Aorta (tissue), 5 donors: ENCODE data around the gene MSANTD4. TPM values are rescaled to one million over a fixed set of nuclear protein-coding genes. Genes with fewer than 3 reads are reported as not detected.

ENCODE experiments used
- ATAC-seq: fragments of 200-7000 bp; cut with Tn5 transposase; one replicate; pipeline ENCODE4 v1.9.1; 2022; ENCODE audit warnings: moderate library complexity; ENCODE audit not compliant: low FRiP score
- DNase-seq, 2 donors: peaks; one replicate each; pipeline ENCODE4 v3.0.0-alpha.2; 2020
- H3K27ac ChIP-seq, 2 donors: one replicate each; pipeline ENCODE4 v1.5.1; 2013; ENCODE audit warnings: low read length in 2 of 2, mild to moderate bottlenecking in 2 of 2, moderate library complexity in 2 of 2, control low read depth in 1 of 2, inconsistent platforms in 1 of 2, low read depth in 1 of 2
- H3K27me3 ChIP-seq, 2 donors: one replicate each; pipeline ENCODE4 v1.6.1; 2013; ENCODE audit warnings: control low read depth in 1 of 2, low read length in 1 of 2, mild to moderate bottlenecking in 1 of 2, moderate library complexity in 1 of 2; ENCODE audit not compliant: insufficient read depth in 2 of 2, control insufficient read depth in 1 of 2
- H3K36me3 ChIP-seq, 2 donors: one replicate each; pipeline ENCODE4 v1.6.1; 2013; ENCODE audit warnings: control low read depth in 1 of 2, low read length in 1 of 2, mild to moderate bottlenecking in 1 of 2; ENCODE audit not compliant: insufficient read depth in 2 of 2, control insufficient read depth in 1 of 2
- H3K4me1 ChIP-seq, 2 donors: one replicate each; pipeline ENCODE4 v1.6.1; 2013; ENCODE audit warnings: low read length in 2 of 2, control low read depth in 1 of 2, mild to moderate bottlenecking in 1 of 2, moderate library complexity in 1 of 2; ENCODE audit not compliant: insufficient read depth in 2 of 2, control insufficient read depth in 1 of 2
- H3K4me3 ChIP-seq, 2 donors: one replicate each; pipeline ENCODE4 v1.5.1; 2013; ENCODE audit warnings: low read length in 2 of 2, control low read depth in 1 of 2, mild to moderate bottlenecking in 1 of 2
- H3K9me3 ChIP-seq: one replicate; pipeline ENCODE4 v1.6.1; 2013; ENCODE audit warnings: mild to moderate bottlenecking, low read length; ENCODE audit not compliant: control insufficient read depth
- WGBS, 2 donors: extraction: QIAGEN DNeasy Blood & Tissue Kit; methylation state at CpG; one replicate each; pipeline ENCODE4 v1.1.7; 2013; 5-methylcytosine and 5-hydroxymethylcytosine counted together
- intact Hi-C, 2 donors: fragments of 100-400 bp; cut with DNase I; formaldehyde crosslinking; loops; one replicate each; pipeline versions ENCODE4 v1.14.2 to v1.15.0; 2022
- polyA plus RNA-seq, 2 donors: library from polyadenylated mRNA; stranded (reverse); fragments of 200-250 nt; gene quantifications; one replicate each; pipeline ENCODE4 v1.2.3, GENCODE V29; 2013
- total RNA-seq, 2 donors: library from RNA; stranded (reverse); fragmentation: NEBNext Ultra II Directional; extraction: Animal tissue kit (Norgen Biotek cat#: 25700); gene quantifications; one replicate each; pipeline ENCODE4 v1.2.1, GENCODE V29; 2021
- donor health status: healthy with polysubstance abuse.
- donor health status: Bipolar disorder and iron deficiency.
- donor health status: DM: no; HTN: no; CAD: no.
- donor health status: DM: no; HTN: no; CAD: no.
- donor health status: DM: yes; HTN: yes; CAD: no.

MSANTD4 gene
- total and polyA plus RNA-seq, 4 donors = 9.1 to 21.6 (median 14.0) TPM

GRCh38 chr11:106001304-106002012, 20.6 kb downstream of the MSANTD4 start:
- ATAC-seq (no peak), DNase-seq (no peak)
- Histone ChIP-seq H3K36me3 (peaks cover 3 to 4% of the 10 kb centered on the region in 2 donors), H3K4me3 (no peak overlapping the region), H3K4me1 (no peaks in the 10 kb centered on the region), H3K27me3 (no peaks in the 10 kb centered on the region), H3K9me3 (peaks cover 5% of the 10 kb centered on the region), H3K27ac (no peak overlapping the region)
- intact Hi-C loops = no loop called here
- WGBS, 2 donors = 84 to 87% methylated on average over 4 of the region's 4 CpGs

- no peaks in the 10 kb centered on the region for H3K27me3 ChIP-seq
- peaks cover 8 to 9% of the 10 kb centered on the region in 2 donors for H3K36me3 ChIP-seq
- H3K9me3 ChIP-seq = peaks cover 5% of the 10 kb centered on the region
- DNase-seq (no peak), ATAC-seq (no peak)
- WGBS, 2 donors = 97% methylated on average over 4 of the region's 4 CpGs
- H3K27ac ChIP-seq = no peak overlapping the region
- no peak overlapping the region for H3K4me3 ChIP-seq
- no peaks in the 10 kb centered on the region for H3K4me1 ChIP-seq
- intact Hi-C loops = no loop called here
Observed at GRCh38 chr11:105991888-105992287, 30.2 kb downstream of the MSANTD4 start.

- no peaks in the 10 kb centered on the region for H3K36me3 ChIP-seq
- DNase-seq (no peak), ATAC-seq (no peak)
- no peaks in the 10 kb centered on the region for H3K27me3 ChIP-seq
- WGBS, 2 donors = 95% methylated on average over 2 of the region's 2 CpGs
- no peaks in the 10 kb centered on the region for H3K9me3 ChIP-seq
- H3K4me3 ChIP-seq = no peak overlapping the region
- intact Hi-C loops = no loop called here
- H3K27ac ChIP-seq = no peak overlapping the region
- H3K4me1 ChIP-seq = no peaks in the 10 kb centered on the region
Observed at GRCh38 chr11:105989124-105989523, 32.9 kb downstream of the MSANTD4 start.

GRCh38 chr11:105988197-105988596, 33.8 kb downstream of the MSANTD4 start:
- intact Hi-C loops = no loop called here
- Histone ChIP-seq H3K27ac (no peak overlapping the region), H3K4me3 (no peak overlapping the region), H3K4me1 (no peaks in the 10 kb centered on the region), H3K9me3 (no peaks in the 10 kb centered on the region), H3K36me3 (no peaks in the 10 kb centered on the region), H3K27me3 (no peaks in the 10 kb centered on the region)
- WGBS, 2 donors = 96 to 97% methylated on average over 3 of the region's 3 CpGs
- ATAC-seq (no peak), DNase-seq (no peak)

- no peak overlapping the region for H3K4me3 ChIP-seq
- no peak overlapping the region for H3K27ac ChIP-seq
- no peak for ATAC-seq
- DNase-seq = no peak
- intact Hi-C loops = no loop called here
- WGBS, 2 donors = 85 to 89% methylated on average over 2 of the region's 2 CpGs
- no peaks in the 10 kb centered on the region for H3K27me3 ChIP-seq
- H3K9me3 ChIP-seq = no peaks in the 10 kb centered on the region
- no peaks in the 10 kb centered on the region for H3K36me3 ChIP-seq
- H3K4me1 ChIP-seq = no peaks in the 10 kb centered on the region
Observed at GRCh38 chr11:105986554-105986953, 35.5 kb downstream of the MSANTD4 start.

- intact Hi-C loops = no loop called here
- Histone ChIP-seq H3K4me3 (no peak overlapping the region), H3K36me3 (no peaks in the 10 kb centered on the region), H3K27me3 (no peaks in the 10 kb centered on the region), H3K4me1 (no peaks in the 10 kb centered on the region), H3K9me3 (no peaks in the 10 kb centered on the region), H3K27ac (no peak overlapping the region)
- DNase-seq (no peak), ATAC-seq (no peak)
- WGBS, 2 donors = 89 to 92% methylated on average over 10 of the region's 10 CpGs
Observed at GRCh38 chr11:105979997-105980703, 41.9 kb downstream of the MSANTD4 start.

- no peaks in the 10 kb centered on the region for H3K36me3 ChIP-seq
- no peaks in the 10 kb centered on the region for H3K27me3 ChIP-seq
- no peak for DNase-seq
- no peaks in the 10 kb centered on the region for H3K9me3 ChIP-seq
- H3K4me3 ChIP-seq = no peak overlapping the region
- intact Hi-C loops = no loop called here
- 51 to 57% methylated on average over 1 of the region's 1 CpG for WGBS, 2 donors
- H3K27ac ChIP-seq = no peak overlapping the region
- ATAC-seq = no peak
- no peaks in the 10 kb centered on the region for H3K4me1 ChIP-seq
Observed at GRCh38 chr11:105975128-105975527, 46.9 kb downstream of the MSANTD4 start.

GRCh38 chr11:105969756-105970155, 52.3 kb downstream of the MSANTD4 start:
- no peaks in the 10 kb centered on the region for H3K27me3 ChIP-seq
- intact Hi-C loops = no loop called here
- H3K9me3 ChIP-seq = no peaks in the 10 kb centered on the region
- WGBS, 2 donors = 66 to 68% methylated on average over 1 of the region's 1 CpG
- DNase-seq (no peak), ATAC-seq (no peak)
- no peaks in the 10 kb centered on the region for H3K4me1 ChIP-seq
- H3K4me3 ChIP-seq = no peak overlapping the region
- no peaks in the 10 kb centered on the region for H3K36me3 ChIP-seq
- no peak overlapping the region for H3K27ac ChIP-seq
